ENCODE data around the gene KCNE2.
"Not testable (repeated sequence)": the region's sequence is repeated elsewhere in the genome, so short reads cannot be mapped to it uniquely, and the experiment has no call there.

KCNE2 gene

DNA sequence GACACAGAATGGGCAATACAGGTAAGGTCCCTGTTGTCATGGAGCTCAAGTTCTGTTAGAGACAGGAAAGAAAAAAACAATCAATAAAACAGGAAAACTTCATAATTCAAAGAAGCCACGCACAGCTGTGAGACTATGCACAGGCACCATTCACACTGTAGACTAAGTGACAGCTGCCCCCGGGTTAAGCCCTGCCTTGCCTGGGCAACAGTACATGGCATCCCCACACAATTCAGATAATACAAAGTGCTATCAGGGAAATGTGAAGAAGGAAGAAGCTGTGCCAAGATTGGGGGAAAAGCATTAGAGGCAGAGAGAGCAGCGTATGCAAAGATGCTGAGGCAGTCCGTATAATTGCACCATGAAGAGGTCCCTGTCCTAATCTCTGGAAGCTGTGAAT is 9.0 kb upstream of the KCNE2 start:
- DNase-seq: no peak

DNA sequence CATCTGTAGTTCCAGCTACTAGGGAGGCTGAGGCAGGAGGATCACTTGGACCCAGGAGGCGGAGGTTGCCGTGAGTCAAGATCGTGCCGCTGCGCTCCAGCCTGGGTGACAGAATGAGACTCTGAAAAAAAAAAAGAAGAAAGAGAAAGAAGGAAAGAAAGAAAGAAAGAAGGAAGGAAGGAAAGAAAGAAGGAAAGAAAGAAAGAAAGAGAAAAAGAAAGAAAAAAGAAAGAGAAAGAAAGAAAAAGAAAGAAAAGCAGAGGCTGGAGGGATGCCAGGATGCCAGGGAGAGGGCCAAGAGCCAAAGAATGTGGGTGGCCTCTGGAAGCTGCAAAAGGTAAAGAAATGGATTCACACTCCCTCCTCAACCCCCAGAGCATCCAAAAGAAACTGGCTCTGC is 8.2 kb upstream of the KCNE2 start:
- DNase-seq: no peak

DNA sequence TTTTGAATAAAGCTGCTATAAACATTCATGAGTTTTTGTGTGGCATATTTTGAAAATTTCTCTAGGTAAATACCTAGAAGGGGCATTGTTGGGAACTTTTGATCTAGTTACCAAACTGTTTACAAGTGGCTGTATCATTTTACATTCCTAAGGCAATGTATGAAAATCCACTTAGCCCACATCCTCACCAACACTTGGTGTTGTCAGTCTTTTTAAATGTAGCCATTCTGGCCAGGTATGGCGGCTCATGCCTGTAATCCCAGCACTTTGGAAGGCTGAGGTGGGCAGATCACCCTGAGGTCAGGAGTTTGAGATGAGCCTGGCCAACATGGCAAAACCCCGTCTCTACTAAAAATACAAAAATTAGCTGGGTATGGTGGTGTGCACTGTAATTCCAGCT is 5.9 kb upstream of the KCNE2 start:
- DNase-seq: no peak

DNA sequence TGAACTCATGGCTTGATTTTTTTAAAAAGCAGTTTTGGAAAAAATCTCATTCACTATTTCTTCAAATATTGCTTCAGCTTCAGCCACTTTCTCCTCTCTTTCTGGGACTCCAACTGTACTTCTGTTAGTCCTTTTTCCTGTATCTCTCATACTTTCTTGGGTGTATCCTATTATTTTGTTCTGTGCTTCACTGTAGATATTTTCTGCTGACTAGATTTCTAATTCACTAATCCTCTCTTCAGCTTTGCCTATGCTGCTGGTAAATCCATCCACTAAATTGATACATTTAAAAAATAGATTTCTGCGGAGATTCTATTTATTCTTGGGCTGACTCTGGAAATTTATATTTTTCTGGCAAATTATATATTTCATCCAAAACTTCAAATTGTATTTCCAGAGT is 4.9 kb upstream of the KCNE2 start:
- DNase-seq: no peak

DNA sequence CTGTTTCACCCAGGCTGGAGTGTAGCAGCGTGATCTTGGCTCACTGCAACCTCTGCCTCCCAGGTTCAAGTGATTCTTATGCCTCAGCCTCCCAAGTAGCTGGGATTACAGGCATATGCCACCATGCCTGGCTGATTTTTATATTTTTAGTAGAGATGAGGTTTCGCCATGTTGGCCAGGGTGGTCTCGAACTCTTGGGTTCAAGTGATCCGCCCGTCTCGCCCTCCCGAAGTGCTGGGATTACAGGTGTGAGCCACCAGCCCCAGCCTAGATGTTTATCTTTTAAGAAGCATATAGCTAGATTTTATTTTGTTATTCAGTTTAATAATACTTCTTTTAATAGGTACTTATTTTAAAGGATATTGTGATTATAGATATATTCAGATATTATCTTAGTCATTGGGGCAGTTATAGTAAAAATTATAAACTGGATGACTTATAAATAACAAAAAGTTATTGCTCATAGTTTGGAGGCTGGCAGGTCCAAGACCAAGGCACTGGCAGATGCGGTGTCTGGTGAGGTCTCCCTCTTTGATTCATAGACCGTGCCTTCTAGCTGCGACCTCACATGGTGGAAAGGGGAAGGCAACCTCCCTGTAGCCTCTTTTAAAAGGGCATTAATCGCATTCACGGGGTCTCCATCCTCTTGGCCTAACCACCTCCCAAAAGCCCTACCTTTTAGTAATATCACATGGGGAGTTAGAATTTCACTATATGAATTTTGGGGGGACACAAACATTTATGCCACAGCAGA is 3.1 kb upstream of the KCNE2 start:
- DNase-seq: no peak

DNA sequence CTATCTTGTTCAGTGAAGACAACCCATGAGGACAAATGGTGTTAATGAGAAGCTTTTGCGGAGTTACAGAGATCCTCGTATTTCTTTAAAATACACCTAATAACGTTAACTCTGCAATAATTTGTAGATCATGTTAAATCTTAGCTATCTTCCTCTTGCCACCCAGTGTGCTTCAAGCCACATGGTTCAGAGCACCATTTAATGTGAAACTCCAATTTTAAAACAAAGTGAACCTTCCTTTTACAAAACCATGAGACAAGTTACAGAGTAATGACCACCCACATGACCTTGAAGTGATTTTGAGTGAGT is 1.7 kb upstream of the KCNE2 start:
- DNase-seq: no peak

DNA sequence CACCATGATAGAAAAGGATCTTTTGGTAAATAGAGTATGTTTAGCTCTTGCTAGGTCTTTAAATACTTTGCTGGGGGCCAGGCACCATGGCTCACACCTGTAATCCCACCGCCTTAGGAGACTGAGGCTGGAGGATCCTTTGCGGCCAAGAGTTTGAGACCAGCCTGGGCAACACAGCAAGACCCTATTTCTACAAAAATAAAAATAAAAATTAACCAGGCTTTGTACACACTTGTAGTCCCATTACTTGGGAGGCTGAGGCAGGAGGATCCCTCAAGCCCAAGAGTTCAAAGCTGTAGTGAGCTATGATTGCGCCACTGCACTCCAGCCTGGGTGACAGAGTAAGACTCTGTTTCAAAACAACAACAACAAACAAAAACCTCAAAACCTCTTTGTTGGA is 1.1 kb upstream of the KCNE2 start:
- no peak for DNase-seq

DNA sequence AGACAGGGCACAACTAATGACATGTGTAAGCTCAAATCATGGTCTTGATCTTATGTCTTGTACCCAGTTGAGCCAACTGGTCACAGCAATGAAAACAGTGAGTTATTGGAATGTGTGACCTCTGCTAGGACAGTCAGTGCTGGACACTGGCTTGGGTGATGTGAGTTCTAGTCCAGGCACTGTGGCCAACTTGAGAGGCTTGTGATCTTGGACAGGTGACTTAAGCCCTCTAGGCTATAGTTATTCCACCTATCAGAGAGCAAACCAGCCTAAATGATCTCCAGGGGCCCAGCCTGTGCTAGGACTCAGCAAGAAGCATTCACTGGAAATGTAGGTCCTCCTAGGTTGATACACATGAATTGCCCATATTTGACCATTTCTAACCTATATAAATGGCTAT is 1.1 kb downstream of the KCNE2 start:
- no peak for DNase-seq

DNA sequence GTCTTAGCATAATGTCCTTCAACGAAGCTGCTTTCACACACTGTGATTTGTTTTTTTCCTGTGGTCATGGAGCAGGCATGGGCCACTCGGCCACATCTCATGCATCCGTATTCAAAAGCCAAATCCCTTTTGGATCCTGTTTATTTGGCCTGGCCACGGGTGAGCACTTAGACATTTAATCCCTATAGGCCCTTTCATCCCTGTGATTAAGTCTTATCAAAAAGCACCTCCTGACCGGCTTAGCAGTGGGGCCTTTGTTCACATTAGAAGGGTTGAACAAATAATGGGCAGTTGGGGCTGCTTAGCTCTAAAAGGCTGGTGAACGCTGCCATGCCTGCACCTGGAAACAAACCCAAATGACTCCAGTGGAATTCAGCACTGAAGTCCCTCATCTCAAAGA is 2.0 kb downstream of the KCNE2 start:
- no peak for DNase-seq

DNA sequence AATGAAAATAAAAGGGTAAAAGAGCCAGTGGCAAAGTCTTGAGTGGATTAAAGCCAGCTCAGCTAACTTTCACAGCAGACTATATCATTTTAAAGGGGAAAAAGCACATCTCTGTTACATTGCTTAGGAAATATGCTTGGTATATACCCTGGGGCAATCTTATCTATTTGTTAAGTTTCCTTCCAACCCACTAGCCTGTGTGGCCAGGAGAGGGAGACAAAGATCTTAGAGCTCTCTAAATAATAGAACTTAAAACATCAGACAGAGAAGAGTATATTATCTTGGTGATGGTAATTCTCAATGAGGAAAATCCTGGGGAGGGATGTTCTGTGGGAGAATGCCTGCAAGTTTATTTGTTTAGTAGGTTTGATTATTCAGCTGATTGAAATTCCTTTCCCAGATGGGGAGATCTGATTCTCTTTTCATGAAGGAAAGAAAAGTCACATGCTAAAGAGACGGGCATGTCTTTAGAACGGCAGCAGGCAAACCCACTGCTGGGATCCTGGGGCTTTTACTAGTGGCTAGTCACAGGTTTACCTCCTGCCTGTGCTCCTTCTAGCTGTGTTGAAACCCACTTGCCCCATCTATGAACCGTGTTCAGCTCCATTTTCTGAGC is 3.6 kb downstream of the KCNE2 start:
- peak; percentile 41 for DNase-seq

DNA sequence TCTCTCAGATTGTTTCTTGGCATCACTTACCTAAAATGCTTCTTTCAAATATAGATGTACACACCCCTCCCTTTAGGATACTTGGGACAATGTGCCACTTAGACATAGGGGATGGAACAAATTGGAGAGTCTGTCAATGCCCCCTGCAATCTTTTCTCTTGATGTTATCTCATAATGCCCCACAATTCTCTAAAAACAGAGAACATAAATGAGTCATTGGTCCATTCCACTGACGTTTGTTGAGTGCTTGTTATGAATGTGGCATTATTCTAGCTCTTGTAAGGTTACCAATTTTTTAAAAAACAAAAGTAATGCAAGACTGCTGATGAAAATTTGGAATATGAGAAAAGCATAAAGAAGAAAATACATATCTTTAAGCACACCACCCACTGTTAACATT is 5.9 kb downstream of the KCNE2 start:
- DNase-seq: no peak

DNA sequence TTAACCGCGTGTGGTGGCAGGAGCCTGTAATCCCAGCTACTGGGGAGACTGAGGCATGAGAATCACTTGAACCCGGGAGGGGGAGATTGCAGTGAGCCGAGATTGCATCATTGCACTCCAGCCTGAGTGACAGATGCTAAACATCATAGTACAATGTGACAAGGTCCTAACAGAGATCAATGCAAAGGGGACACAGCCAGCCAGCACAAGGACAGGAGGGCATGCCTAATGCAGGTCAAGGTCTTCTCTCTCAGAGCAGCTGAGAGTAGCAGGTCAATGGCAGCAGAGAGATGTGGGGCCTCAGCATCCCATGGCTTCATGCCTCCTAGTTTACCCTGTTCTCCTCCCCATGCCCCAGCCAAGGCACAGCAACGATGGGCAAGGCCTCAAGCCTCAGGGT is 8.5 kb downstream of the KCNE2 start:
- DNase-seq: no peak

DNA sequence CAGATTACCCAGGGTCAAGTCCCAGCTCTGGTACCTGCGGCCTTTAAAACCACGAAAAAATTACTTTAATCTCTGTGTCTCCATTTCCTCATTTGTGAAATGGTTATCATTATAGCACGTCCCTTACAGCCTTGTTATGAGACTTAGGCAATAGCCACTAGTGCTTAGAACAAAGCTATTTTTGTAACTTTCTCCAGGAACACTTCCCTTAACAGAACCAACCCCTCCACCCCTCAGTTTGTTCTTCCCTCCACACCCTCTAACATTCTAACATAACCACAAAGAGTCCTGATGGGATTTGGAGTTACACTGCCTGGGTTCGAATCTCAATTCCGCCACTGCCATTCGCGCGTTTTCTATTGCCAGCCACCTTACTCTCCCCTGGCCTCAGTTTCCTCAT is 10.7 kb downstream of the KCNE2 start:
- not testable (repeated sequence) for DNase-seq

DNA sequence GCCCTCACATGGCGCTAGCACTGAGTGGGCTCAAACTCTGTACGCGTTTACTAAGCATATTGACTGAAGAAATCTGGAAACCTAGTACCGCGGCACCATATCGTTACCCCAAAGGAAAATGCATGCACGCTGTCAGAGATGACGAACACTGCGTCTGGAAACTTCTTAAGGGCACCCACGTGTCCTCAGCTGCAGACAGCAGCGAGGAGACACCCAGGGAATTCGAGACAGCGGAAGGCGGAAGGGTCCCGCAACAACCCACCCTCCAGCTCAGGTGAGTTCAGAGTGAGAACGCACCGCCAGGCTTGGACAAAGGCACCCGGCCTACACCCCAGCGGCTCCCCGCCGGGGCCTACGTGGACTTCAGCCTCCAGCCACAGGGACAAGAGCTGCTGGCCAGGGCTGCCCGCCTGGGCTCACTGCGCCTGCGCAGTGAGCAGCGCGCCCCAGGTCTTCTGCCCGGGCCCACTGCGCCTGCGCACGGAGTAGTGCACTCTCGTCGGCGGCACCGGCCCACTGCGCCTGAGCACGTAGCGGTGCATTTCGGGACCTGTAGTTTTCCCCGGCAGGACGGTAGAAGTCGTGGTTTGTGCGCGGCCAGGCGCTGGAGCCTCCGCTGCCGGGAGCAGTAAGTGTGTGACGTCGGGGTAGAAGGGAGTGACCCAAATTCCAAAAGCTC is 11.3 kb downstream of the KCNE2 start, which contains the start of gene SMIM11:
Gene SMIM11 (plus strand): TSS at position 568 of the 679 bp plus-strand sequence. CDS start 3,998 bp downstream, outside the sequence.
- not testable (repeated sequence) for DNase-seq

DNA sequence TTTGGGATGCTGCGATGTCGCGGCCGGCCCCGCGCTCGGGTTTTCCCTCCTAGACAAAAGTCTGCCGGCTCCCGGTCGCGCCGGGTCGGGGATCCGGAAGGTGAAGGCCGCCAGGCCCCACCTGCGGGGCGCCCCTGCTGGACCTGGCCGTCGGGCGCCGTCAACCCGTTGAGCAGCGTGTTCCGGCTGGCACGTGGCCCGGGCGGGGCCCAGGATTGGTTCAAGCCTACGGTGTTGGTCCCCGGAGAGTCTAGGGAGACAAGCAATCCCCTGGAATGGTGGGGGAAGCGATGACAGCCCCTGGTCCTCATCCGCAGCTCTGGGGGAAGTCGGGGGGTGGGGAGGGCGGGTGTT is 11.8 kb downstream of the KCNE2 start:
- DNase-seq: not testable (repeated sequence)

DNA sequence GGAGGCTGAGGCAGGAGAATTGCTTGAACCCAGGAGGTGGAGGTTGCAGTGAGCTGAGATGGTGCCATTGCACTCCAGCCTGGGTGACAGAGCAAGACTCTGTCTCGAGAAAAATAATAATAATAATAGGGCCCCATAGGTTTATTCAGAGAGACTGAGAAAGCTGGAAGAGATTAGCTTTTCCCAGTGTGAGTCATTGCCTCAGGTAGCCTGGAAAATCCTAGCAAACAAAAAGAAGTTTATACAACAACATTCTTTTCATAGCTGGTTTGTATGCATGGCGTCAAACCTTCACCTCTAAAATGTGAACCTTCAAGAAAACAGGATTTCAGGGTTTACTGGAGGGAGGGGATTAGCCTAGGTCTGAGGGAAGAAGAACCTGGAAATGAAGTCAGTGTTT is 19.3 kb downstream of the KCNE2 start:
- DNase-seq: not testable (repeated sequence)

DNA sequence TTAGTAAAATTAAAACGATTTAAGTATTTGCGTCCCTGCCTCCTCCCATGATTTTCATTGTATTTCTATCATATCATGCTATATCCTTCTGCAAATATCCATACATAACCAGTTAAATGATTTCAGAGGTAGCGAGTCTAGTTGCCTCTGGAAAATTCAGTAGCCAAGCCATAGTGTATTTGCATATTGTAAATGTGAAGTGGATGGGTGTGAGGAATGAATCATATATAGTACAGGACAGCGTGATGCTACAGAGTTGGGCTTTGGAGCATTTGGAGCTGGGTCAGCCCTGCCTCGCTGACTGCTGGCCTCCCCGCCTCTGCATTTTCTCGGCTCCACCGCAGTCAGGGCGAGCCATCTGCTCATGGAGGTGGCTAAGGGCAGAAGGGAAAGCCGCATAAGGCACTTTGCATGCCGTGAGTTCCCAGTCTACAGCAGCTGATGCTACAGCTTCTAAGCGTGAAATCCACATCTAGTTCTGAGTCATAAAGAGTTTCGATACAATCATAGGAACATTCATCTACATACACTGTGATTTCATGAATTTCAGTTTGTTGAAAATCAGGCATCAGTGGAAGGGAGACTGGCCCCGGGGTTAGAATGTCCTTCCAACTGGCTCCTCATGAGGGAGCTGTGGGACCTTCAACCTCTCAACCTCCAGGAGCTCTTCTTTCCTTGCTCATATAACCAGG is 20.1 kb downstream of the KCNE2 start:
- not testable (repeated sequence) for DNase-seq

DNA sequence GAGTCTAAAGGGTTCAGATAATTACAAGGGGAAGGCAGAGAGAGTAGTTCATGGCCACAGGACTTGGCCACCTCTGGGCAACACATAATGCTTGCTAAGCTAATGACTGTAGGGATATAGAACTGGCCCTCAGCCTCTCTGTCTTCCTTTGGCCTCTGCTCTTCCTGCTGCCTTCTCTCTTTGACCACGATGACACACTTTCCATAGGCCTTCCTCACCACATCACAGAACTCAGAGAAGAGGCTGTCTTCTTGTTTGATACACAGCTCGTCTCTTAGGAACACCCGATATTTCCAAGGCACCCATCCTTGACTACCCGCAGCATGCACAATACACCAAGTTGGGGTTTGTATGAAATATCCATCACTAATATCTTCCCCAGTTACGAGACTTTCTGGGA is 36.7 kb downstream of the KCNE2 start:
- not testable (repeated sequence) for DNase-seq

DNA sequence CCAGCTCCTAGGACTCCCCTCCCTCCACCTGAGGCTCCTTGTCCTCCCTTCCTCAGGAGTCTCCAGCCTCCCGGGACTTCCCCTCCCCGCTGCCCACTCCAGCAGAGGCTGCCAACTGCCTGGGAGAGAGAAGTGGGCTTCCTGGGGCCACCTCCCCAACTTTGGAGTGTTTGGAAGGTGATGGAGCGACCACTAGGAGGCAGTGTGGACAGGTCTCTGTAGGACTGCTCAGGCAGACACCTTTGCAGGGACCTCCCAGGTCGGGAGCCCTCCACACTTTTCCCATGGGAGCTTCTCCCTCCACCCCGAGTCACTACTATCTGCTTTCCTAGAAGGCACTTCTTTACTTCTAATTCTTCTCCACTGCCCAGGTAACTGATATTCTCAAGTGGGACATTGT is 40.9 kb downstream of the KCNE2 start:
- not testable (repeated sequence) for DNase-seq

DNA sequence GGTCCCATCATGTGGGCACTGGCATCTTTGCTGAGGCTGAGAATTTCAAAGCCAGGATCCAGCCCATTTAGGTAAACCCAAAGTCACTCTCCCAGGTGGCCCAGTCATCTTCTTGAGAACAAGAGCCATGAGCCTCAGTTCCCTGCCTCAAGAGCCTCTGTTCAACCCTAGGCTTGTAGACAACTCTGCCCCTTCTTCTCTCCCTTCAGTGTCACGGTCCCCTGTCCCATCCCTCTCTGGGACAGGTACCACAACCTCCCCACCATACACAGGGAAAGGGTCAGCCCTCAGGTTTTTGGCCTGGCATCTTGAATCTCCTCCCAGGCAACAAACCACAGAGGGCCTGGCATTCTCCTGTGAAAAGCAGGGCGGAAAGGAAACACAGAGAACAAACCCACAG is 41.9 kb downstream of the KCNE2 start:
- DNase-seq: not testable (repeated sequence)

DNA sequence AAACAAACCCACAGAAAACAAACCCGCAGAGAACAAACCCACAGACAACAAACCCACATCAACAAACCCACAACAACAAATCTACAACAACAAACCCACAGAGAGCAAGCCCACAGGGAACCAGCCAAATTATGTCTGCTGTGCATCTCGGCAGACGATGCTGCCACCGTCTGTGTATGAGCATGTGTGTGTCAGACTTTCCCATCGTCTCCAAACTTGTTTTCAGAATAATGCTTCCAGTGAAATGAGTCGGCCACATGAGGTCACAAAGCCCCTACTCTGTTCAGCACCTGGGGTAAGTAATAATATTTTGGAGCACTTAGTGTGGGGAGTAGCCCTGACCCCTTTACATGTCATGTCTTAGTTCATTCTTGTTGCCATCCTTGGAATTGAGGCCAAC is 42.3 kb downstream of the KCNE2 start:
- not testable (repeated sequence) for DNase-seq

DNA sequence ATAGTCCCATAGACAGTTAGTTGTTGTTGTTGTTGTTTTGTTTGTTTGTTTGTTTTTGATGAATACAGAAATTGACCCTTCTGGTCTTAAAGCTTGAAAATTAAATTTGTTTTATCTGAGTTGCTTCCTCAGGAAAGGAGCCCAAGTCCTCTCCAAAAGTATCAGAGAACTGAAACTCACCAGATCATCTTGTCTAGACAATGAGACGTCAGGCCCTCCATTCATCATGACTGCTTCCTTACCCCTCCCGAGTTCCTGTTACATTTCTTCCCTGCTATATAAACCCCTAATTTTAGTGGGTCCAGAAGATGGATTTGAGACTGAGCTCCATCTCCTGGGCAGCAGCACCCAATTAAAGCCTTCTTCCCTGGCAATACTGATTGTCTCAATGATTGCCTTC is 42.9 kb downstream of the KCNE2 start:
- not testable (repeated sequence) for DNase-seq

DNA sequence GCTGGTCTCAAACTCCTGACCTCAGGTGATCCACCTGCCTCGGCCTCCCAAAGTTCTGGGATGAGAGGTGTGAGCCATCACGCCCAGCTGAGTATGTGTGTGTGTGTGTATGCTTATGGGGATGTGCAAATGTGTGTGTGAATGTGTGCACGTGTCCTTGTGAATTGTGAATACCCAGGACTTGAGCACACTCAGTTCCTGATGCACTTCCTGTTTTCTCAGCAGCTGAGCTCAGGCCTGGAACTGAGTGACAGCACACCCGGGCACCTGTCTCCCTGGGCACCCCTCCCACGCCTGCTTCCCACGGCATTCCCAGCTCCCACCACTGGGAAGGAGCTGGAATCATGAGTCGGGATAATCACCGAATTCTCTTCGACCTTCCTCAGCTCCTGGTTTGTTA is 43.5 kb downstream of the KCNE2 start:
- not testable (repeated sequence) for DNase-seq

All from kidney glomerular epithelial cell (primary cell).